Trophoblast cell (in vitro differentiated cells and primary cell): Measurements from ENCODE around the gene PCDHGB4.
"Not testable (repeated sequence)": the region's sequence is repeated elsewhere in the genome, so short reads cannot be mapped to it uniquely, and the experiment has no call there.

Experiments
- DNase-seq, 2 donors: peaks; one replicate each; pipeline ENCODE4 v3.0.0-alpha.2; 2016
- H2AFZ ChIP-seq: 2 replicates; pipeline ENCODE4 v1.6.1; 2013; ENCODE audit warnings: low read length, moderate library complexity, mild to moderate bottlenecking; ENCODE audit not compliant: insufficient read depth, poor library complexity
- H2AK5ac ChIP-seq: 2 replicates; pipeline ENCODE4 v1.6.1; 2013; ENCODE audit warnings: mild to moderate bottlenecking, low read length
- H2BK120ac ChIP-seq: 2 replicates; pipeline ENCODE4 v1.6.1; 2013; ENCODE audit warnings: low read length, mild to moderate bottlenecking, moderate library complexity; ENCODE audit not compliant: insufficient read depth, poor library complexity
- H2BK12ac ChIP-seq: 2 replicates; pipeline ENCODE4 v1.6.1; 2013; ENCODE audit warnings: mild to moderate bottlenecking, low read length, moderate library complexity
- H2BK5ac ChIP-seq: 2 replicates; pipeline ENCODE4 v1.6.1; 2013; ENCODE audit warnings: low read length, low read depth, moderate library complexity, mild to moderate bottlenecking; ENCODE audit not compliant: poor library complexity
- H3K14ac ChIP-seq: 2 replicates; pipeline ENCODE4 v1.6.1; 2013; ENCODE audit warnings: mild to moderate bottlenecking, low read length
- H3K18ac ChIP-seq: 2 replicates; pipeline ENCODE4 v1.6.1; 2013; ENCODE audit warnings: mild to moderate bottlenecking, low read length
- H3K23ac ChIP-seq: 2 replicates; pipeline ENCODE4 v1.6.1; 2013; ENCODE audit warnings: low read length
- H3K27ac ChIP-seq: 2 replicates; pipeline ENCODE4 v1.5.1; 2013; ENCODE audit warnings: low read depth, mild to moderate bottlenecking, inconsistent platforms, low read length, moderate library complexity
- H3K27me3 ChIP-seq: 2 replicates; pipeline ENCODE4 v1.6.1; 2013; ENCODE audit warnings: inconsistent platforms, mild to moderate bottlenecking, low read length, moderate library complexity; ENCODE audit not compliant: insufficient read depth
- H3K36me3 ChIP-seq, 2 experiments: 1 replicate in 1 of 2; 2 replicates in 1 of 2; pipeline ENCODE4 v1.6.1; 2013; ENCODE audit warnings: low read length in 2 of 2, mild to moderate bottlenecking in 2 of 2, moderate library complexity in 1 of 2; ENCODE audit not compliant: insufficient read depth in 2 of 2, control insufficient read depth in 1 of 2
- H3K4ac ChIP-seq: 2 replicates; pipeline ENCODE4 v1.6.1; 2013; ENCODE audit warnings: low read depth, mild to moderate bottlenecking, low read length, moderate library complexity
- H3K4me1 ChIP-seq, 2 experiments: 1 replicate in 1 of 2; 2 replicates in 1 of 2; pipeline ENCODE4 v1.6.1; 2013; ENCODE audit warnings: low read length in 2 of 2, mild to moderate bottlenecking in 2 of 2, moderate library complexity in 1 of 2; ENCODE audit not compliant: insufficient read depth in 2 of 2, control insufficient read depth in 1 of 2
- H3K4me2 ChIP-seq: 2 replicates; pipeline ENCODE4 v1.6.1; 2013; ENCODE audit warnings: inconsistent platforms, mild to moderate bottlenecking, low read length, moderate library complexity
- H3K4me3 ChIP-seq: 2 replicates; pipeline ENCODE4 v1.5.1; 2013; ENCODE audit warnings: mild to moderate bottlenecking, low read depth, low read length, inconsistent platforms
- H3K79me1 ChIP-seq: one replicate; pipeline ENCODE4 v1.6.1; 2013; ENCODE audit warnings: low read length
- H3K79me2 ChIP-seq: 2 replicates; pipeline ENCODE4 v1.6.1; 2013; ENCODE audit warnings: low read length, mild to moderate bottlenecking; ENCODE audit not compliant: control insufficient read depth, insufficient read depth, poor library complexity
- H3K9ac ChIP-seq: 2 replicates; pipeline ENCODE4 v1.6.1; 2013; ENCODE audit warnings: mild to moderate bottlenecking, low read length
- H3K9me3 ChIP-seq: 2 replicates; pipeline ENCODE4 v1.6.1; 2013; ENCODE audit warnings: low read depth, mild to moderate bottlenecking, control low read depth, inconsistent platforms, low read length; ENCODE audit not compliant: insufficient read depth
- H4K12ac ChIP-seq: 2 replicates; pipeline ENCODE4 v1.6.1; 2013; ENCODE audit warnings: low read depth, mild to moderate bottlenecking, low read length, moderate library complexity
- H4K8ac ChIP-seq: 2 replicates; pipeline ENCODE4 v1.6.1; 2013; ENCODE audit warnings: low read depth, mild to moderate bottlenecking, low read length, moderate library complexity
- H4K91ac ChIP-seq: one replicate; pipeline ENCODE4 v1.6.1; 2013; ENCODE audit warnings: low read depth, mild to moderate bottlenecking, low read length, moderate library complexity
- WGBS: extraction: QIAGEN DNeasy Blood & Tissue Kit; methylation state at CpG from one replicate; pipeline ENCODE4 v1.1.7; 2013; ENCODE audit warnings: missing lambda C conversion rate; ENCODE audit not compliant: insufficient read length, insufficient coverage; ENCODE audit errors: extremely low coverage; 5-methylcytosine and 5-hydroxymethylcytosine counted together

The PCDHGB4 gene

GRCh38 chr5:141432308-141432707 is 44.8 kb downstream of the PCDHGB4 start:
- H3K14ac ChIP-seq, H4K8ac ChIP-seq, H2AK5ac ChIP-seq, H2AFZ ChIP-seq, H4K12ac ChIP-seq, H3K27me3 ChIP-seq, H2BK120ac ChIP-seq, DNase-seq, H3K4me1 ChIP-seq, H3K23ac ChIP-seq, H2BK5ac ChIP-seq, H2BK12ac ChIP-seq, H3K4me3 ChIP-seq, H3K4ac ChIP-seq, H3K79me1 ChIP-seq, H3K18ac ChIP-seq, H3K4me2 ChIP-seq, H3K79me2 ChIP-seq, H4K91ac ChIP-seq, H3K27ac ChIP-seq, H3K9ac ChIP-seq: not testable (repeated sequence)
- no CpG with 5 or more reads among the region's 38 CpGs for WGBS
- Histone ChIP-seq H3K36me3 (peaks cover 28 to 31% of the 10 kb centered on the region in 2 experiments), H3K9me3 (peaks cover 32% of the 10 kb centered on the region)

DNA sequence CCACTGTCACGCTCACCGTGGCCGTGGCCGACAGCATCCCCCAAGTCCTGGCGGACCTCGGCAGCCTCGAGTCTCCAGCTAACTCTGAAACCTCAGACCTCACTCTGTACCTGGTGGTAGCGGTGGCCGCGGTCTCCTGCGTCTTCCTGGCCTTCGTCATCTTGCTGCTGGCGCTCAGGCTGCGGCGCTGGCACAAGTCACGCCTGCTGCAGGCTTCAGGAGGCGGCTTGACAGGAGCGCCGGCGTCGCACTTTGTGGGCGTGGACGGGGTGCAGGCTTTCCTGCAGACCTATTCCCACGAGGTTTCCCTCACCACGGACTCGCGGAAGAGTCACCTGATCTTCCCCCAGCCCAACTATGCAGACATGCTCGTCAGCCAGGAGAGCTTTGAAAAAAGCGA is 45.2 kb downstream of the PCDHGB4 start:
- not testable (repeated sequence) for H3K9ac ChIP-seq, H3K27me3 ChIP-seq, H2BK120ac ChIP-seq, DNase-seq, H3K79me1 ChIP-seq, H4K8ac ChIP-seq, H2BK5ac ChIP-seq, H2AFZ ChIP-seq, H4K91ac ChIP-seq, H3K18ac ChIP-seq, H4K12ac ChIP-seq, H2AK5ac ChIP-seq, H3K4me3 ChIP-seq, H3K23ac ChIP-seq, H3K4ac ChIP-seq, H2BK12ac ChIP-seq, H3K4me1 ChIP-seq, H3K79me2 ChIP-seq, H3K27ac ChIP-seq, H3K4me2 ChIP-seq, H3K14ac ChIP-seq
- WGBS = no CpG with 5 or more reads among the region's 29 CpGs
- Histone ChIP-seq H3K9me3 (peaks cover 27% of the 10 kb centered on the region), H3K36me3 (peaks cover 24 to 27% of the 10 kb centered on the region in 2 experiments)

- no peaks in the 10 kb centered on the region for H3K79me1 ChIP-seq
- no peak overlapping the region for H4K8ac ChIP-seq
- no peak overlapping the region for H3K23ac ChIP-seq
- peaks cover 22% of the 10 kb centered on the region for H3K9me3 ChIP-seq
- H4K91ac ChIP-seq = no peak overlapping the region
- WGBS = no CpG with 5 or more reads among the region's 2 CpGs
- H4K12ac ChIP-seq = no peak overlapping the region
- H3K27me3 ChIP-seq = no peaks in the 10 kb centered on the region
- H3K4me2 ChIP-seq = no peak overlapping the region
- no peak overlapping the region for H3K9ac ChIP-seq
- no peak overlapping the region for H3K27ac ChIP-seq
- no peak overlapping the region for H3K4me3 ChIP-seq
- H2BK120ac ChIP-seq = no peak overlapping the region
- H3K79me2 ChIP-seq = no peaks in the 10 kb centered on the region
- H2AFZ ChIP-seq = no peak overlapping the region
- no peak overlapping the region for H2BK12ac ChIP-seq
- no peak overlapping the region for H2BK5ac ChIP-seq
- H3K4ac ChIP-seq = no peak overlapping the region
- no peak overlapping the region for H3K14ac ChIP-seq
- H3K4me1 ChIP-seq = peaks cover 0 to 2% of the 10 kb centered on the region in 2 experiments
- H3K18ac ChIP-seq = no peak overlapping the region
- H2AK5ac ChIP-seq = no peak overlapping the region
- H3K36me3 ChIP-seq = peaks cover 19 to 21% of the 10 kb centered on the region in 2 experiments
- no peak for DNase-seq
Measured at GRCh38 chr5:141434006-141434405, 46.5 kb downstream of the PCDHGB4 start.

DNA sequence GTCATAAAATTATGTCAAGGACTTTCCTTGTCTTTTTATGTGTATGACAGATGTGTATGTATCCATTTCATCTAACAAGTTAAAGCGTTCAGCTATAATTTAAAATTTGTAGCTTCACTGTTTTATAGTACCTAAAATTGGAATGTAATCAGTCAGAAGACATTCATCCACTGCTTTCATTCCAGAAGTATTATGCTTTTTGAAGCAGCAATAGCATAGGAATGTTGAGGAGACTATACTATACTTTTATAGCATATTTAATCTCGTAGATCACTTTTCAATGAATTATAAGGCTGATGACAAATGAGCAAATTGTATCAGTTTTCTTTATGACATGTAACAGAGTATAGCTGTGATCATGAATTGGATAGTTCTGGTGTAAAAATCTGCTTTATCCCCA is 49.7 kb downstream of the PCDHGB4 start:
- H3K9ac ChIP-seq = no peak overlapping the region
- no peak overlapping the region for H3K27ac ChIP-seq
- H3K27me3 ChIP-seq = no peaks in the 10 kb centered on the region
- no peak overlapping the region for H4K91ac ChIP-seq
- no peak overlapping the region for H2BK5ac ChIP-seq
- no peak for DNase-seq
- no CpG with 5 or more reads among the region's 2 CpGs for WGBS
- no peaks in the 10 kb centered on the region for H3K79me2 ChIP-seq
- H3K4me2 ChIP-seq = no peak overlapping the region
- no peak overlapping the region for H4K8ac ChIP-seq
- no peak overlapping the region for H4K12ac ChIP-seq
- no peak overlapping the region for H2BK120ac ChIP-seq
- no peak overlapping the region for H3K18ac ChIP-seq
- H2BK12ac ChIP-seq = no peak overlapping the region
- H3K4ac ChIP-seq = no peak overlapping the region
- H3K14ac ChIP-seq = no peak overlapping the region
- no peak overlapping the region for H3K23ac ChIP-seq
- no peak overlapping the region for H2AK5ac ChIP-seq
- no peaks in the 10 kb centered on the region for H3K79me1 ChIP-seq
- no peak overlapping the region for H2AFZ ChIP-seq
- peaks cover 11% of the 10 kb centered on the region in 2 experiments for H3K36me3 ChIP-seq
- H3K4me1 ChIP-seq = peaks cover 3 to 5% of the 10 kb centered on the region in 2 experiments
- no peak overlapping the region for H3K4me3 ChIP-seq
- H3K9me3 ChIP-seq = peaks cover 8% of the 10 kb centered on the region
